ENCODE measurements around the gene SIK3. TPM values are rescaled to one million over a fixed set of nuclear protein-coding genes. Genes with fewer than 3 reads are reported as not detected.

SIK3 gene
- total and polyA plus RNA-seq, 2 experiments from 2014 or later = 6.1 to 33.9 TPM

DNA sequence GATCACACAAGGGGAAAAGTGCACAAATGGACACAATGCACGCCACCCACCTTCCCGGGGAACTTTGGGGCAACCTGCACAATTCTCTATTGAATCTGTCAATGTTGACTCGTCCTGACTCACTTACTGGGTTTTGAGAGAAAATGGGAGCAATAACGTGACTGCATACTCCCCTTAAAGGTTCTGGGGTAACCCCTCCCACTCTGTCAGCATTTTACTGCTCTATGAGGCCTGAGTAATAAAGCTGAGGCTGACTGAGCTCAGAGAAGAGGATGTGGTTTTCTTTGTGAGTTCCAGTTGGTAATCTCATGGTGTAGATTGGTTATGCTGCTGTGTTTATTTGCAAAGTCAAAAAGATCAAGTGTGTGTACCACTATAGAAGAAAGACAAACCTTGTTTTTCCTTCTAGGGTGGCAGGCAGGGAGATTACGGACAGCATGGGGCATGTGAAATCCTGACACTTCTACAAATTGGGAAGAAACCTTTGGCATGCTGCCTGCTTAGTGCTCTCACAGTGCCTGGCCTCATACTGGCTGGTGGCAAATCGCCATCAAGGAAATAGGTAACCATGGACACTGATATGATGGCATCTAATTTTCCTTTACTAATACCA lies 244.7 kb downstream of the SIK3 start:
- Mint-ChIP-seq H3K27ac (0 out of 2 replicates have a peak overlapping the region, but pooled peaks have one; percentile 18), H3K9me3 (no peaks in the 10 kb centered on the region), H3K27me3 (ENCODE audit: insufficient read depth, low read depth, poor library complexity) (peaks cover 2% of the 10 kb centered on the region), H3K4me1 (no peaks in the 10 kb centered on the region; the same call in 2 of the 3 replicates), H3K4me3 (no peak overlapping the region), H3K36me3 (ENCODE audit: low read depth) (peaks cover 5% of the 10 kb centered on the region)
- no peaks in the 10 kb centered on the region for H3K79me2 ChIP-seq (replicated peaks; ENCODE audit: insufficient read depth)
- no peak overlapping the region for H3K4me3 ChIP-seq
- H3K9me2 ChIP-seq (ENCODE audit: insufficient read depth) = no peaks in the 10 kb centered on the region
- no peaks in the 10 kb centered on the region; the same call in 1 of the 2 replicates for H4K20me1 ChIP-seq (replicated peaks; ENCODE audit: insufficient read depth)
- no peak overlapping the region for H3K27ac ChIP-seq (ENCODE audit: low read depth)
- no peaks in the 10 kb centered on the region for H3K27me3 ChIP-seq (ENCODE audit: insufficient read depth)
- TF ChIP-seq JUNB (IDR thresholded peaks at IDR 0.05; ENCODE audit: unreplicated experiment) = no peak
- no peak for TF ChIP-seq EZH2phosphoT487 (IDR thresholded peaks at IDR 0.05; ENCODE audit: unreplicated experiment)
- TF ChIP-seq, protein P1, sequence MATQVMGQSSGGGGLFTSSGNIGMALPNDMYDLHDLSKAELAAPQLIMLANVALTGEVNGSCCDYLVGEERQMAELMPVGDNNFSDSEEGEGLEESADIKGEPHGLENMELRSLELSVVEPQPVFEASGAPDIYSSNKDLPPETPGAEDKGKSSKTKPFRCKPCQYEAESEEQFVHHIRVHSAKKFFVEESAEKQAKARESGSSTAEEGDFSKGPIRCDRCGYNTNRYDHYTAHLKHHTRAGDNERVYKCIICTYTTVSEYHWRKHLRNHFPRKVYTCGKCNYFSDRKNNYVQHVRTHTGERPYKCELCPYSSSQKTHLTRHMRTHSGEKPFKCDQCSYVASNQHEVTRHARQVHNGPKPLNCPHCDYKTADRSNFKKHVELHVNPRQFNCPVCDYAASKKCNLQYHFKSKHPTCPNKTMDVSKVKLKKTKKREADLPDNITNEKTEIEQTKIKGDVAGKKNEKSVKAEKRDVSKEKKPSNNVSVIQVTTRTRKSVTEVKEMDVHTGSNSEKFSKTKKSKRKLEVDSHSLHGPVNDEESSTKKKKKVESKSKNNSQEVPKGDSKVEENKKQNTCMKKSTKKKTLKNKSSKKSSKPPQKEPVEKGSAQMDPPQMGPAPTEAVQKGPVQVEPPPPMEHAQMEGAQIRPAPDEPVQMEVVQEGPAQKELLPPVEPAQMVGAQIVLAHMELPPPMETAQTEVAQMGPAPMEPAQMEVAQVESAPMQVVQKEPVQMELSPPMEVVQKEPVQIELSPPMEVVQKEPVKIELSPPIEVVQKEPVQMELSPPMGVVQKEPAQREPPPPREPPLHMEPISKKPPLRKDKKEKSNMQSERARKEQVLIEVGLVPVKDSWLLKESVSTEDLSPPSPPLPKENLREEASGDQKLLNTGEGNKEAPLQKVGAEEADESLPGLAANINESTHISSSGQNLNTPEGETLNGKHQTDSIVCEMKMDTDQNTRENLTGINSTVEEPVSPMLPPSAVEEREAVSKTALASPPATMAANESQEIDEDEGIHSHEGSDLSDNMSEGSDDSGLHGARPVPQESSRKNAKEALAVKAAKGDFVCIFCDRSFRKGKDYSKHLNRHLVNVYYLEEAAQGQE (IDR thresholded peaks at IDR 0.05; ENCODE audit: unreplicated experiment) = no peak
- TF ChIP-seq, protein P2, sequence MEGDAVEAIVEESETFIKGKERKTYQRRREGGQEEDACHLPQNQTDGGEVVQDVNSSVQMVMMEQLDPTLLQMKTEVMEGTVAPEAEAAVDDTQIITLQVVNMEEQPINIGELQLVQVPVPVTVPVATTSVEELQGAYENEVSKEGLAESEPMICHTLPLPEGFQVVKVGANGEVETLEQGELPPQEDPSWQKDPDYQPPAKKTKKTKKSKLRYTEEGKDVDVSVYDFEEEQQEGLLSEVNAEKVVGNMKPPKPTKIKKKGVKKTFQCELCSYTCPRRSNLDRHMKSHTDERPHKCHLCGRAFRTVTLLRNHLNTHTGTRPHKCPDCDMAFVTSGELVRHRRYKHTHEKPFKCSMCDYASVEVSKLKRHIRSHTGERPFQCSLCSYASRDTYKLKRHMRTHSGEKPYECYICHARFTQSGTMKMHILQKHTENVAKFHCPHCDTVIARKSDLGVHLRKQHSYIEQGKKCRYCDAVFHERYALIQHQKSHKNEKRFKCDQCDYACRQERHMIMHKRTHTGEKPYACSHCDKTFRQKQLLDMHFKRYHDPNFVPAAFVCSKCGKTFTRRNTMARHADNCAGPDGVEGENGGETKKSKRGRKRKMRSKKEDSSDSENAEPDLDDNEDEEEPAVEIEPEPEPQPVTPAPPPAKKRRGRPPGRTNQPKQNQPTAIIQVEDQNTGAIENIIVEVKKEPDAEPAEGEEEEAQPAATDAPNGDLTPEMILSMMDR (conservative IDR thresholded peaks at IDR 0.05; ENCODE audit: low read depth in 2 of 2) = no peak
- no peak for TF ChIP-seq POLR2AphosphoS5 (IDR thresholded peaks at IDR 0.05; ENCODE audit: low read depth)
- no peak for TF ChIP-seq ZNF114 (CRISPR knock-in tag; IDR thresholded peaks at IDR 0.05)
- no peak for TF ChIP-seq STAT1 (IDR thresholded peaks at IDR 0.05; ENCODE audit: unreplicated experiment)
- TF ChIP-seq, protein P3, sequence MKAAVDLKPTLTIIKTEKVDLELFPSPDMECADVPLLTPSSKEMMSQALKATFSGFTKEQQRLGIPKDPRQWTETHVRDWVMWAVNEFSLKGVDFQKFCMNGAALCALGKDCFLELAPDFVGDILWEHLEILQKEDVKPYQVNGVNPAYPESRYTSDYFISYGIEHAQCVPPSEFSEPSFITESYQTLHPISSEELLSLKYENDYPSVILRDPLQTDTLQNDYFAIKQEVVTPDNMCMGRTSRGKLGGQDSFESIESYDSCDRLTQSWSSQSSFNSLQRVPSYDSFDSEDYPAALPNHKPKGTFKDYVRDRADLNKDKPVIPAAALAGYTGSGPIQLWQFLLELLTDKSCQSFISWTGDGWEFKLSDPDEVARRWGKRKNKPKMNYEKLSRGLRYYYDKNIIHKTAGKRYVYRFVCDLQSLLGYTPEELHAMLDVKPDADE (IDR thresholded peaks at IDR 0.05) = no peak
- TF ChIP-seq CREB1 (CRISPR knock-in tag; IDR thresholded peaks at IDR 0.05; ENCODE audit: low read depth) = no peak
- TF ChIP-seq NANOG (IDR thresholded peaks at IDR 0.05; ENCODE audit: borderline replicate concordance) = no peak
- no peak for TF ChIP-seq ZNF331 (CRISPR knock-in tag; IDR thresholded peaks at IDR 0.05; ENCODE audit: low read depth)
- DNase-seq (ENCODE audit: low spot score) (no peak), ATAC-seq (no peak)
- H3K36me3 ChIP-seq (ENCODE audit: insufficient read depth) = peaks cover 9% of the 10 kb centered on the region; the same call in 1 of the 2 replicates
- H2AFZ ChIP-seq = no peak overlapping the region
- no peaks in the 10 kb centered on the region for H3K4me1 ChIP-seq (ENCODE audit: insufficient read depth)
- H3K4me2 ChIP-seq = no peak overlapping the region
- no peaks in the 10 kb centered on the region for H3F3A ChIP-seq (replicated peaks; ENCODE audit: low read depth)

Measured in GM23338 (cell line).